ENCODE measurements around the gene PLXNA2.
A peak's percentile ranks its signal among the peaks of the same experiment; 100 is the strongest.

Gene PLXNA2

GRCh38 chr1:208135354-208135753, 108.8 kb downstream of the PLXNA2 start:
- Mint-ChIP-seq H3K27ac (no peak overlapping the region), H3K4me3 (no peak overlapping the region), H3K27me3 (ENCODE audit: low read depth) (peaks cover 13% of the 10 kb centered on the region), H3K9me3 (no peaks in the 10 kb centered on the region), H3K36me3 (ENCODE audit: low read depth) (no peaks in the 10 kb centered on the region), H3K4me1 (ENCODE audit: low read depth) (peaks cover 4% of the 10 kb centered on the region)
- no peak for DNase-seq (ENCODE audit: low spot score)

DNA sequence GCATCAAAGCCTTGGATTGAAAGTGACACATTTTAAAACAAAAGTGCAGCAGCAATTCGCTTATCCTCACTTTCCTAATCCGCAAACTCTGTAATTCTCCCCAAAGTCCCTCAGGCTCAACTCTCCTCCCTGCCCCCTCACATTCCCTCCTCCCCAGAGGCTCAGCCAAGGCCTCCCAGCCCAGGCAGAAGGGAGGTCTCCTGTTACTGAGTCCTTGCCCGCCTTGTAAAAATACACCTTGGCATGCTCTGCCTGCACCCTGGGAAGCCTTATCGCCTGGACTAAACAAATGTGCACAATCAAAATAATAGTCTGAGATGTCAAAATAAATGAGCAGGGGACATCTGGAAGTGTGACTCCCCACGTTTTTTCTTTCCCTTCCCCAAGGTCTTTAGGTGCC, 109.7 kb downstream of the PLXNA2 start:
- H3K27me3 Mint-ChIP-seq (ENCODE audit: low read depth) = peaks cover 15% of the 10 kb centered on the region
- H3K4me1 Mint-ChIP-seq (ENCODE audit: low read depth) = peaks cover 4% of the 10 kb centered on the region
- no peak overlapping the region for H3K27ac Mint-ChIP-seq
- H3K36me3 Mint-ChIP-seq (ENCODE audit: low read depth) = no peaks in the 10 kb centered on the region
- DNase-seq (ENCODE audit: low spot score) = no peak
- no peaks in the 10 kb centered on the region for H3K9me3 Mint-ChIP-seq
- no peak overlapping the region for H3K4me3 Mint-ChIP-seq

- Mint-ChIP-seq H3K4me1 (ENCODE audit: low read depth) (peaks cover 4% of the 10 kb centered on the region), H3K4me3 (no peak overlapping the region), H3K9me3 (no peaks in the 10 kb centered on the region), H3K27me3 (ENCODE audit: low read depth) (peaks cover 16% of the 10 kb centered on the region), H3K27ac (no peak overlapping the region), H3K36me3 (ENCODE audit: low read depth) (no peaks in the 10 kb centered on the region)
- DNase-seq (ENCODE audit: low spot score) = no peak
Observed at GRCh38 chr1:208133355-208133754, 110.8 kb downstream of the PLXNA2 start.

DNA sequence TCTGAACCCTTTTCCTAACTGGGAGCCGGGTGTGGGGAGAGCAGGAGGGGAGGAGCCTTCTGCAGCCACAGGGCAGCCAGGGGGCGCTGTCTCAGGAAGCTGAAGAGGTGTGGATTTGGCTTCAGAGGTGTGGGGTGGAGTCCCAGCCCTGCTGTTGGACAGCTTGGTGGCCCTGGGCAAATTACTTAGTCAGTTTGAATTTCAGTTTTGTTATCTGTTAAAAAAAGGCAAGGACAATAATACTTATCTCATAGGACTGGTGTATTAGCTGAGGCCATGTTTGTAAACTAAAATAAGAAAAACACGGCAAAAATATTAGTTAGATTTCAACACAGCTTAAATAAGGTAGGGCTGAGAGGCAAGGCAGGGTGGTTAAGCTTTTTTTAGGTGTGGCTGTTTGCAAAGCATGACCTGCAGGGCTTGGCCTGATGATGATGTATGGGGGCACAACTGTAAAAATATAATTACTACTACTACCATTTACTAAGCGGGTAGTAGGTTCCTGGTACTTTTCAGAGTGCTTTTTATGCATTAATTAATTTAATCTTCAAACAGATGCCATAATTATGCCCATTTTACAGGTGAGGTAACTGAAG, 111.8 kb downstream of the PLXNA2 start:
- Mint-ChIP-seq H3K9me3 (no peaks in the 10 kb centered on the region), H3K4me3 (no peak overlapping the region), H3K4me1 (ENCODE audit: low read depth) (peaks cover 4% of the 10 kb centered on the region)

GRCh38 chr1:208131621-208132286, 112.4 kb downstream of the PLXNA2 start:
- no peak overlapping the region for H3K27ac Mint-ChIP-seq
- H3K27me3 Mint-ChIP-seq (ENCODE audit: low read depth) = peaks cover 22% of the 10 kb centered on the region
- no peak for DNase-seq (ENCODE audit: low spot score)
- H3K36me3 Mint-ChIP-seq (ENCODE audit: low read depth) = no peaks in the 10 kb centered on the region
- H3K4me1 Mint-ChIP-seq (ENCODE audit: low read depth) = peaks cover 4% of the 10 kb centered on the region
- no peaks in the 10 kb centered on the region for H3K9me3 Mint-ChIP-seq
- H3K4me3 Mint-ChIP-seq = no peak overlapping the region

More for the DNA sequence above, 111.8 kb downstream of the PLXNA2 start:
- Mint-ChIP-seq H3K27ac (no peak overlapping the region), H3K27me3 (ENCODE audit: low read depth) (peaks cover 20% of the 10 kb centered on the region), H3K36me3 (ENCODE audit: low read depth) (no peaks in the 10 kb centered on the region)
- peak; percentile 25 for DNase-seq (ENCODE audit: low spot score)

- Mint-ChIP-seq H3K4me3 (no peak overlapping the region), H3K36me3 (ENCODE audit: low read depth) (no peaks in the 10 kb centered on the region), H3K4me1 (ENCODE audit: low read depth) (peaks cover 4% of the 10 kb centered on the region), H3K27ac (no peak overlapping the region), H3K9me3 (no peaks in the 10 kb centered on the region), H3K27me3 (ENCODE audit: low read depth) (peaks cover 25% of the 10 kb centered on the region)
- DNase-seq (ENCODE audit: low spot score) = no peak
Observed at GRCh38 chr1:208129487-208129886, 114.7 kb downstream of the PLXNA2 start.

GRCh38 chr1:208129060-208129459, 115.1 kb downstream of the PLXNA2 start:
- H3K4me1 Mint-ChIP-seq (ENCODE audit: low read depth) = peaks cover 4% of the 10 kb centered on the region
- no peaks in the 10 kb centered on the region for H3K9me3 Mint-ChIP-seq
- H3K4me3 Mint-ChIP-seq = no peak overlapping the region
- no peak for DNase-seq (ENCODE audit: low spot score)
- H3K36me3 Mint-ChIP-seq (ENCODE audit: low read depth) = no peaks in the 10 kb centered on the region
- H3K27me3 Mint-ChIP-seq (ENCODE audit: low read depth) = peaks cover 25% of the 10 kb centered on the region
- no peak overlapping the region for H3K27ac Mint-ChIP-seq

DNA sequence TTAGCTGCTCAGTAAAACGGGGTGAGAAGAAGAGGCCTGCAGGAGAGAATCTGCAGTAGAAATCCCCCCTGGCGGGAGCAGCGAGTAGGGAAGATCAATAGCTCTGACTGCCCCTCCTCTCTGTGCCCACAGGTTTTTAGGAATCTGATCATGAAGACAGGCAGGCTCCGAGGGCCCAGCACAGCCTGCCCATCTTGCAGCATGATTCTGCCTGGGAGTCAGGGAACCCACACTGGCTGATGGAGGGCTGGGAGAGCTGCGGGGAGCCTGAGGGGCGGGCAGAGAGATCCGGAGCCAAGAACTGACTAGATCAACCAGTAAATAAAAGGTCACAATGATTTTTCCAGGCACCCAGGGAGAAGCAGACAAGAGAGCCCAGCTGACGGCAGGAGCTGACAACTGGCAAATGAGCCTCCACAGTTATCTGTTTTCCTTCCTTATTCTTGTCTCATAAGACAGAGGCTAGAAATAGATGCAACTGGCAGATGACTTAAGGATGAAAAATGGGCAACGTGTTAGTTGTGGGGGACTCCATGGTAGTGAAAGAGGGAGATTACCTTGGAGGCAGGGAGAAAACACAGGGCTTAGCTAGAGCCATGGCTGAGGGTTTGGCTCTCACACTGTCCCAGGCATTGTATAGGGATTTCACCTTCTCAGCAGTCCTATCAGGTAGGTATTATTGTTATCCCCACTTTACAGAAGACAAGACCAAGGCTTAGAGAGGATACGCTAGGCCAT, 116.2 kb downstream of the PLXNA2 start:
- Mint-ChIP-seq H3K27ac (no peak overlapping the region), H3K4me1 (ENCODE audit: low read depth) (peaks cover 4% of the 10 kb centered on the region), H3K9me3 (no peaks in the 10 kb centered on the region), H3K4me3 (no peak overlapping the region), H3K36me3 (ENCODE audit: low read depth) (no peaks in the 10 kb centered on the region), H3K27me3 (ENCODE audit: low read depth) (peaks cover 25% of the 10 kb centered on the region)
- DNase-seq (ENCODE audit: low spot score) = no peak

DNA sequence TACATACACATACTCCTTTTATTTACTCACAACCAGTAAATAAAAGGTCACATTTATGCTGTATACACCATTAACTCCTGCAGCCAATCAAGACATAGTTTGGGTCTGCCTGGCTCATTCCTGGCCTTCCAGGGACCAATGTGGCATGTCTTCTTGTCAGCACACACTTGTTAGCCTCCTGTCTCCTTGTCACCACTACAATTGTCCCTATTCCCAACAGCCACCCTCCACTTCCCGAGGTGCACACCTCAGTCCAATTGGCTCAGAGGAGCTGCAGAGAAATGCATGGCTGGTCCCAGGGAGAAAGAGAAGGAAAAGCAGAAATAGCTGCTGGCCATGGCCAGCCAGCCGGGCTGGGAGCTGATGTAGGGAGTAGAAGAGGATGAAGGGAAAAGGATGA, 116.9 kb downstream of the PLXNA2 start:
- Mint-ChIP-seq H3K4me3 (no peak overlapping the region), H3K9me3 (no peaks in the 10 kb centered on the region), H3K27ac (no peak overlapping the region), H3K36me3 (ENCODE audit: low read depth) (no peaks in the 10 kb centered on the region), H3K27me3 (ENCODE audit: low read depth) (peaks cover 22% of the 10 kb centered on the region), H3K4me1 (ENCODE audit: low read depth) (peaks cover 4% of the 10 kb centered on the region)
- no peak for DNase-seq (ENCODE audit: low spot score)

GRCh38 chr1:208126108-208126507, 118.1 kb downstream of the PLXNA2 start:
- Mint-ChIP-seq H3K4me3 (no peak overlapping the region), H3K9me3 (no peaks in the 10 kb centered on the region), H3K4me1 (ENCODE audit: low read depth) (no peaks in the 10 kb centered on the region), H3K27me3 (ENCODE audit: low read depth) (peaks cover 15% of the 10 kb centered on the region), H3K27ac (no peak overlapping the region), H3K36me3 (ENCODE audit: low read depth) (no peaks in the 10 kb centered on the region)
- no peak for DNase-seq (ENCODE audit: low spot score)

GRCh38 chr1:208122612-208123358, 121.4 kb downstream of the PLXNA2 start:
- no peak overlapping the region for H3K27ac Mint-ChIP-seq
- H3K36me3 Mint-ChIP-seq (ENCODE audit: low read depth) = no peaks in the 10 kb centered on the region
- no peak overlapping the region for H3K4me3 Mint-ChIP-seq
- no peaks in the 10 kb centered on the region for H3K9me3 Mint-ChIP-seq
- H3K27me3 Mint-ChIP-seq (ENCODE audit: low read depth) = peaks cover 9% of the 10 kb centered on the region
- H3K4me1 Mint-ChIP-seq (ENCODE audit: low read depth) = no peaks in the 10 kb centered on the region
- DNase-seq (ENCODE audit: low spot score) = no peak

GRCh38 chr1:208121813-208122364, 122.3 kb downstream of the PLXNA2 start:
- Mint-ChIP-seq H3K27ac (no peak overlapping the region), H3K4me1 (ENCODE audit: low read depth) (no peaks in the 10 kb centered on the region), H3K4me3 (no peak overlapping the region), H3K36me3 (ENCODE audit: low read depth) (no peaks in the 10 kb centered on the region), H3K27me3 (ENCODE audit: low read depth) (peaks cover 8% of the 10 kb centered on the region), H3K9me3 (no peaks in the 10 kb centered on the region)
- DNase-seq (ENCODE audit: low spot score) = no peak

DNA sequence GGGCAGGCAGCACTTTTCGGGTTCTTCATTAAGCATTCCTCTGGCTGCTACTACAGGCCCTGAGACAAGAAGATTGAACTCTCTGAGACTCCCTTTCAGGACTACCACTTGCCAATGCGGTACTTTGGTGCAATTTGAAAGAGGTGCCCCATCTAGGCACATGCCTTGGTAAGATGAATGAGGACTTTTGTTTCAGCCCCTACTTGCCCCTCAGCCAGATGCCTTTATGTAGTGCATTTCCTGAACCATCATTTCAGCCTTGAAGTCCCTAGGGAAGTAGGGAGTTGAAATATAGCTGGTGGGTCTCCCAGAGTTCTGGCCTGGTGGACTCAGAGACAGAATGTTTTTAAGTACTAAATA, 123.8 kb downstream of the PLXNA2 start:
- H3K9me3 Mint-ChIP-seq = no peaks in the 10 kb centered on the region
- H3K27me3 Mint-ChIP-seq (ENCODE audit: low read depth) = peaks cover 7% of the 10 kb centered on the region
- no peak overlapping the region for H3K4me3 Mint-ChIP-seq
- no peaks in the 10 kb centered on the region for H3K4me1 Mint-ChIP-seq (ENCODE audit: low read depth)
- H3K36me3 Mint-ChIP-seq (ENCODE audit: low read depth) = no peaks in the 10 kb centered on the region
- H3K27ac Mint-ChIP-seq = no peak overlapping the region
- no peak for DNase-seq (ENCODE audit: low spot score)
